K562 (cell line): ENCODE data around the gene MED16. TPM values are rescaled to one million over a fixed set of nuclear protein-coding genes. Genes with fewer than 3 reads are reported as not detected.
A peak's percentile ranks its signal among the peaks of the same experiment; 100 is the strongest.

Experiments
- CBX8 ChIP-seq: fragments of 200-600 bp; sonication (generic); IDR thresholded peaks from 2 replicates; pipeline ENCODE4 v1.6.1; 2012; ENCODE audit warnings: borderline replicate concordance, mixed run types, low read depth, mild to moderate bottlenecking, moderate library complexity, mixed read lengths, low read length, control low read depth, inconsistent platforms; ENCODE audit not compliant: poor library complexity, severe bottlenecking; ENCODE audit errors: extremely low read depth
- CEBPB ChIP-seq: fragments of 450-650 bp; IDR thresholded peaks from 2 replicates; pipeline ENCODE4 v1.6.1; 2016; ENCODE audit warnings: missing genetic modification characterization, missing compliant biosample characterization
- DLX4 ChIP-seq: fragments of 250-450 bp; sonication (Bioruptor Pico); IDR thresholded peaks from 2 replicates; pipeline ENCODE4 v1.6.1; 2021; ENCODE audit warnings: mild to moderate bottlenecking
- EHMT2 ChIP-seq: fragments of 450-650 bp; IDR thresholded peaks from 2 replicates; pipeline ENCODE4 v1.6.1; 2018; ENCODE audit warnings: antibody characterized with exemption
- ELF4 ChIP-seq: fragments of 450-650 bp; formaldehyde crosslinking; IDR thresholded peaks from 2 replicates; pipeline ENCODE4 v1.4.0; 2022; ENCODE audit warnings: missing genetic modification characterization
- KDM5B ChIP-seq: fragments of 200-600 bp; sonication (generic); IDR thresholded peaks from 2 replicates; pipeline ENCODE4 v1.6.1; 2012; ENCODE audit warnings: low read depth, mild to moderate bottlenecking, moderate library complexity, low read length, control low read depth, inconsistent platforms; ENCODE audit not compliant: insufficient replicate concordance
- PKNOX1 ChIP-seq: fragments of 450-650 bp; IDR thresholded peaks from 2 replicates; pipeline ENCODE4 v1.6.1; 2016
- SP1 ChIP-seq: sonication (generic); formaldehyde crosslinking; IDR thresholded peaks from 2 replicates; pipeline ENCODE4 v1.8.1; 2022; ENCODE audit warnings: mild to moderate bottlenecking, missing genetic modification reagents
- SREBF1 ChIP-seq: fragments of 150-350 bp; IDR thresholded peaks from 2 replicates; pipeline ENCODE4 v1.6.1; 2014; ENCODE audit warnings: antibody characterized with exemption, low read depth, low read length, borderline replicate concordance
- YBX1 ChIP-seq: fragments of 450-650 bp; IDR thresholded peaks from 2 replicates; pipeline ENCODE4 v1.7.1; 2016; ENCODE audit warnings: mild to moderate bottlenecking
- ZBTB11 ChIP-seq, 3 experiments: fragments of 200-800 bp in 1 of 3; fragments of 250-450 bp in 1 of 3; fragments of 450-650 bp in 1 of 3; sonication (Bioruptor Pico) in 1 of 3; sonication (Bioruptor generic) in 1 of 3; formaldehyde crosslinking in 1 of 3; IDR thresholded peaks; 2 replicates each; pipeline versions ENCODE4 v1.6.1 to v1.8.0; 2016 to 2022; ENCODE audit warnings: mild to moderate bottlenecking in 2 of 3, missing genetic modification characterization in 2 of 3, missing compliant biosample characterization in 1 of 3, moderate library complexity in 1 of 3
- ZBTB7A ChIP-seq: IDR thresholded peaks from 2 replicates; pipeline ENCODE4 v1.6.1; 2011; ENCODE audit warnings: low read depth, mild to moderate bottlenecking, low read length, moderate library complexity, borderline replicate concordance; ENCODE audit not compliant: control insufficient read depth
- ZNF263 ChIP-seq: sonication (generic); formaldehyde crosslinking; IDR thresholded peaks from 2 replicates; pipeline ENCODE4 v1.8.0; 2022; ENCODE audit warnings: mild to moderate bottlenecking, missing genetic modification reagents, borderline replicate concordance
- polyA plus RNA-seq, 8 experiments: library from polyadenylated mRNA; depleted of rRNA in 4 of 8; stranded (reverse) in 5 of 8; unstranded in 3 of 8; fragments of >200 nt; fragmentation: Nextera tagmentation in 2 of 8; fragmentation: Illumina TruSeq in 1 of 8; extraction: Ambion mirVana in 2 of 8; extraction: Trizol in 1 of 8; gene quantifications; 2 replicates each; pipeline versions ENCODE4 v1.2.1 to v1.2.3, GENCODE V29; 2011 to 2014; ENCODE audit warnings: inconsistent platforms in 1 of 8, missing spikeins in 1 of 8
- total RNA-seq, 7 experiments: library from RNA; depleted of rRNA in 6 of 7; stranded (reverse); fragments of >200 nt in 6 of 7; fragmentation: Illumina TruSeq in 2 of 7; extraction: Trizol in 2 of 7; gene quantifications; 2 replicates each; pipeline versions ENCODE4 v1.2.1 to v1.2.3, GENCODE V29; 2011 to 2021; ENCODE audit warnings: low replicate concordance in 1 of 7

The MED16 gene
- total and polyA plus RNA-seq, 9 of the 15 experiments (the other 6 are each of a cell fraction or from before 2014, with no cell fraction given): 0.89 to 59.9 (median 8.6) TPM

- TF ChIP-seq ZBTB11 (CRISPR knock-in tag; IDR thresholded peaks at IDR 0.05) (0 out of 6 replicates have a peak, but pooled peaks of 1 of the 3 experiments have one; percentile 8), KDM5B (peak; percentile 65), SREBF1 (no peak), ELF4 (CRISPR knock-in tag) (no peak), EHMT2 (no peak), CBX8 (no peak), DLX4 (no peak), ZNF263 (CRISPR knock-in tag) (peak; percentile 95), PKNOX1 (peak; percentile 40; the same call in 1 of the 2 replicates), ZBTB7A (peak; percentile 29; the same call in 1 of the 2 replicates), YBX1 (no peak), CEBPB (peak; percentile 81), SP1 (CRISPR knock-in tag) (0 out of 2 replicates have a peak, but pooled peaks have one; percentile 19)
These were observed 33.8 kb downstream of the MED16 start, which contains the start of gene CFD (continued) for GRCh38 chr19:858868-859843.
